PFSK-1 (cell line): Measurements from ENCODE around the gene SIGLEC11.

Experiments
- POLR2AphosphoS5 ChIP-seq: IDR thresholded peaks from 2 replicates; pipeline ENCODE4 v1.6.1; 2012; ENCODE audit warnings: low read depth, mild to moderate bottlenecking, control low read depth, low read length, moderate library complexity
- SIN3A ChIP-seq: IDR thresholded peaks from 2 replicates; pipeline ENCODE4 v1.6.1; 2012; ENCODE audit warnings: mild to moderate bottlenecking, low read length, moderate library complexity, borderline replicate concordance; ENCODE audit not compliant: insufficient read depth

- no peak for TF ChIP-seq SIN3A
- no peak for TF ChIP-seq POLR2AphosphoS5
Measured at GRCh38 chr19:49949742-49950589, 11.0 kb downstream of the SIGLEC11 start.
